Adrenal gland (tissue), 12 donors: Measurements from ENCODE around the gene XCL1. TPM values are rescaled to one million over a fixed set of nuclear protein-coding genes. Genes with fewer than 3 reads are reported as not detected.

Source experiments
- DNase-seq, 7 donors: peaks; one replicate each; pipeline ENCODE4 v3.0.0-alpha.2; 2019 to 2020
- H3K27ac ChIP-seq, 5 donors: fragments of 200-600 bp; sonication (generic) in 4 of 5; 1 replicate in 3 of 5; 2 replicates in 2 of 5; pipeline versions ENCODE4 v1.5.1 to v1.8.0; 2016 to 2020; ENCODE audit warnings: mild to moderate bottlenecking in 1 of 5
- H3K27me3 ChIP-seq: fragments of 200-600 bp; 2 replicates; pipeline ENCODE4 v1.8.0; 2021
- H3K36me3 ChIP-seq, 2 donors: fragments of 200-600 bp; replicated peaks in 1 of 2; 1 replicate in 1 of 2; 2 replicates in 1 of 2; pipeline versions ENCODE4 v1.5.1 to v1.8.0; 2018 to 2022
- H3K4me1 ChIP-seq, 2 donors: fragments of 200-600 bp; replicated peaks in 1 of 2; 1 replicate in 1 of 2; 2 replicates in 1 of 2; pipeline versions ENCODE4 v1.5.1 to v1.8.0; 2018 to 2021
- H3K4me3 ChIP-seq, 4 donors: fragments of 200-600 bp; sonication (generic) in 3 of 4; one replicate each; pipeline ENCODE4 v1.5.1; 2016 to 2018
- H3K9me3 ChIP-seq, 3 donors: fragments of 200-600 bp; sonication (generic) in 1 of 3; replicated peaks in 1 of 3; 1 replicate in 2 of 3; 2 replicates in 1 of 3; pipeline versions ENCODE4 v1.5.1 to v1.8.0; 2016 to 2021
- CTCF ChIP-seq, 6 experiments: fragments of 450-650 bp in 4 of 6; fragments of 200-600 bp in 2 of 6; sonication (generic) in 1 of 6; IDR thresholded peaks; 1 replicate in 5 of 6; 2 replicates in 1 of 6; pipeline versions ENCODE4 v1.5.1 to v1.8.0; 2016 to 2021; ENCODE audit warnings: antibody characterized with exemption in 6 of 6, mild to moderate bottlenecking in 2 of 6, moderate library complexity in 1 of 6
- POLR2A ChIP-seq, 2 donors: fragments of 450-650 bp; IDR thresholded peaks; one replicate each; pipeline ENCODE4 v1.6.1; 2017; ENCODE audit warnings: antibody characterized with exemption in 2 of 2, mild to moderate bottlenecking in 2 of 2, moderate library complexity in 1 of 2
- WGBS, 4 donors: extraction: QIAGEN DNeasy Blood & Tissue Kit in 2 of 4; methylation state at CpG; one replicate each; pipeline versions ENCODE4 v1.1.5 to v1.1.7; 2013 to 2017; 5-methylcytosine and 5-hydroxymethylcytosine counted together
- intact Hi-C, 2 donors: fragments of 100-400 bp; cut with DNase I; formaldehyde crosslinking; loops; one replicate each; pipeline versions ENCODE4 v1.14.1 to v1.15.0; 2022 to 2023
- polyA plus RNA-seq, 3 donors: library from polyadenylated mRNA; stranded (reverse); fragments of 200-250 nt in 2 of 3; fragments of 350-450 nt in 1 of 3; fragmentation: Illumina TruSeq in 1 of 3; extraction: RNeasy Lipid Tissue Mini Kit (QIAGEN cat#74804) in 1 of 3; gene quantifications; one replicate each; pipeline ENCODE4 v1.2.3, GENCODE V29; 2013 to 2014
- total RNA-seq, 9 donors: library from RNA; depleted of rRNA in 4 of 9; stranded (reverse); fragments of >200 nt in 4 of 9; fragments of 120-200 nt in 1 of 9; fragmentation: NEBNext Ultra II Directional in 1 of 9; extraction: Animal tissue kit (Norgen Biotek cat#: 25700) in 1 of 9; gene quantifications; one replicate each; pipeline versions ENCODE4 v1.1.0 to v1.2.4, GENCODE V29; 2013 to 2023
- donor health status: healthy with polysubstance abuse.
- donor health status: Bipolar disorder and iron deficiency.
- donor health status: DM: yes; HTN: yes; CAD: no.
- donor health status: DM: no; HTN: no; CAD: no.
- donor health status: DM: no; HTN: no; CAD: no.
- donor health status: DM: yes; HTN: yes; CAD: no.

The XCL1 gene
- total and polyA plus RNA-seq, 12 donors: 0.11 to 0.43 (median 0.24) TPM; not detected in 7

GRCh38 chr1:168560370-168560769 lies 16.0 kb upstream of the XCL1 start:
- Histone ChIP-seq H3K36me3 (no peaks in the 10 kb centered on the region), H3K4me3 (no peak overlapping the region), H3K4me1 (no peaks in the 10 kb centered on the region), H3K27me3 (no peaks in the 10 kb centered on the region), H3K9me3 (no peaks in the 10 kb centered on the region), H3K27ac (no peak overlapping the region)
- intact Hi-C loops: loop anchor here in 1 of 2 donors (10.0 kb wide), 1 partner anchor 216 kb away; no protein-coding TSS in a partner anchor
- DNase-seq: no peak
- no peak for TF ChIP-seq CTCF (IDR thresholded peaks at IDR 0.05)
- no peak for TF ChIP-seq POLR2A (IDR thresholded peaks at IDR 0.05)

- no peak for DNase-seq
- H3K9me3 ChIP-seq: no peaks in the 10 kb centered on the region
- 53 to 65% (median 58%) methylated on average over 2 of the region's 2 CpGs for WGBS, 4 donors
- H3K4me1 ChIP-seq: no peaks in the 10 kb centered on the region
- no peaks in the 10 kb centered on the region for H3K27me3 ChIP-seq
- H3K27ac ChIP-seq: no peak overlapping the region
- H3K4me3 ChIP-seq: no peak overlapping the region
- H3K36me3 ChIP-seq: no peaks in the 10 kb centered on the region
- intact Hi-C loops: loop anchor here in 1 of 2 donors (10.0 kb wide), 1 partner anchor 217 kb away; no protein-coding TSS in a partner anchor
- TF ChIP-seq CTCF (IDR thresholded peaks at IDR 0.05) (no peak), POLR2A (IDR thresholded peaks at IDR 0.05) (no peak)
These were observed 14.4 kb upstream of the XCL1 start for GRCh38 chr1:168561989-168562388.

GRCh38 chr1:168565825-168566224 lies 10.6 kb upstream of the XCL1 start:
- intact Hi-C loops: loop anchor here in 1 of 2 donors (10.0 kb wide), 1 partner anchor 221 kb away; no protein-coding TSS in a partner anchor
- Histone ChIP-seq H3K4me1 (no peaks in the 10 kb centered on the region), H3K27me3 (no peaks in the 10 kb centered on the region), H3K27ac (no peak overlapping the region), H3K36me3 (no peaks in the 10 kb centered on the region), H3K4me3 (no peak overlapping the region), H3K9me3 (no peaks in the 10 kb centered on the region)
- WGBS, 4 donors: 44 to 55% (median 46%) methylated on average over 4 of the region's 4 CpGs
- no peak for DNase-seq
- TF ChIP-seq CTCF (IDR thresholded peaks at IDR 0.05): no peak
- no peak for TF ChIP-seq POLR2A (IDR thresholded peaks at IDR 0.05)

DNA sequence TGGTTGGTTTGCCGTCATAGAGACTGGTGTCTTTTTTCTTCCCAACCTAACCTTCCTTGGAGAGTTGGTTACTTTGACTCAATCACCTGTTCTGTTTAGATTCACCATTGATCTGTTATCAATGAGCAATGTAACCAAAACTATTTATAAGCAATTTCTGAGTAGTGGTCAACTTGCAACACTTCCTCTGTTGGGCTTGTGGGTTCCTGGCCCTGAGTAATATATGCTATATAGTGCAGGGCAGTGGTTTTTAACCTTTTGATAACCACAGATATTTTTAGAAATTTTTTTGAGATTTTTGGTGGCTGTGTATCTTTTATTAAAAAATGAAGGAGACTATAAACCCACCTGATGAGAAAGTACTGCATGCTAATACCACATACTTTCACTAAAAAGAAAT lies 9.4 kb upstream of the XCL1 start:
- Histone ChIP-seq H3K27ac (no peak overlapping the region), H3K4me3 (no peak overlapping the region), H3K9me3 (no peaks in the 10 kb centered on the region), H3K4me1 (no peaks in the 10 kb centered on the region), H3K36me3 (no peaks in the 10 kb centered on the region), H3K27me3 (no peaks in the 10 kb centered on the region)
- TF ChIP-seq POLR2A (IDR thresholded peaks at IDR 0.05) (no peak), CTCF (IDR thresholded peaks at IDR 0.05) (no peak)
- DNase-seq: no peak
- 69 to 94% (median 80%) methylated on average over 1 of the region's 1 CpG for WGBS, 4 donors
- intact Hi-C loops: loop anchor here in 1 of 2 donors (10.0 kb wide), 1 partner anchor 222 kb away; no protein-coding TSS in a partner anchor
